K562 (cell line): ENCODE results near the gene LRRC30. TPM values are rescaled to one million over a fixed set of nuclear protein-coding genes. Genes with fewer than 3 reads are reported as not detected.

Source experiments
- ATAC-seq: fragments of 200-7000 bp; cut with Tn5 transposase; 3 replicates; pipeline ENCODE4 v1.9.1; 2020; ENCODE audit warnings: moderate library complexity
- BruUV-seq: library from RNA; stranded (reverse); fragments of 400-500 nt; replicated peaks from 2 replicates; lab custom pipeline; 2021; lab: Mats Ljungman, UMichigan
- CTCF ChIA-PET: fragments of 300-600 bp; formaldehyde crosslinking; extraction: SDS; loops from one replicate; lab custom pipeline; 2021; ENCODE audit warnings: low intra/inter-chr PET ratio; lab: Yijun Ruan, JAX
- POLR2A ChIA-PET: fragments of 300-600, 350-650 bp; sonication (Branson Sonifier 250); formaldehyde crosslinking; extraction: SDS; loops from one replicate; lab custom pipeline; 2021; ENCODE audit warnings: antibody characterized with exemption, inconsistent platforms; lab: Yijun Ruan, JAX
- DNase-seq, 4 experiments: peaks; one replicate each; pipeline versions ENCODE4 v3.0.0 to v3.0.0-alpha.2; 2011 to 2018; ENCODE audit warnings: low spot score in 3 of 4, mixed read lengths in 3 of 4; ENCODE audit errors: extremely low read depth in 1 of 4
- FAIRE-seq: peaks from 2 replicates; lab custom pipeline; 2011; peaks lifted over from hg19 to GRCh38; lab: Jason Lieb, UNC
- H2AFZ ChIP-seq: 2 replicates; pipeline ENCODE4 v1.6.0; 2011; ENCODE audit warnings: low read depth, low read length, control low read depth, inconsistent platforms
- H3K27ac ChIP-seq: fragments of 200-600 bp; 3 replicates; pipeline ENCODE4 v1.8.0; 2011; ENCODE audit warnings: low read depth, mild to moderate bottlenecking, control low read depth, inconsistent platforms, low read length, moderate library complexity, mixed read lengths; ENCODE audit errors: extremely low read depth
- H3K27me3 ChIP-seq, 2 experiments: fragments of 300-600 bp in 1 of 2; 2 replicates in 1 of 2; 3 replicates in 1 of 2; pipeline versions ENCODE4 v1.6.0 to v1.8.0; 2011; ENCODE audit warnings: inconsistent platforms in 2 of 2, low read length in 2 of 2, mild to moderate bottlenecking in 1 of 2, mixed read lengths in 1 of 2, moderate library complexity in 1 of 2; ENCODE audit not compliant: control insufficient read depth in 2 of 2, insufficient read depth in 2 of 2
- H3K36me3 ChIP-seq: fragments of 300-600 bp; 3 replicates; pipeline ENCODE4 v1.8.0; 2011; ENCODE audit warnings: mild to moderate bottlenecking, low read length, inconsistent platforms; ENCODE audit not compliant: control insufficient read depth, insufficient read depth
- H3K4me1 ChIP-seq, 2 experiments: fragments of 200-600 bp in 1 of 2; replicated peaks in 1 of 2; 2 replicates in 1 of 2; 3 replicates in 1 of 2; pipeline versions ENCODE4 v1.5.1 to v1.8.0; 2011; ENCODE audit warnings: inconsistent platforms in 2 of 2, low read length in 2 of 2, mild to moderate bottlenecking in 1 of 2, mixed read lengths in 1 of 2, moderate library complexity in 1 of 2; ENCODE audit not compliant: control insufficient read depth in 2 of 2, insufficient read depth in 2 of 2
- H3K4me2 ChIP-seq: 2 replicates; pipeline ENCODE4 v1.6.1; 2011; ENCODE audit warnings: low read length, control low read depth, inconsistent platforms, mixed read lengths; ENCODE audit not compliant: insufficient read depth
- H3K4me3 ChIP-seq: fragments of 200-600 bp; sonication (generic), shearing (Covaris generic); 2 replicates; pipeline ENCODE4 v1.5.1; 2016; ENCODE audit warnings: control low read depth, inconsistent platforms
- H3K79me2 ChIP-seq: fragments of 200-600 bp; 3 replicates; pipeline ENCODE4 v1.8.0; 2011; ENCODE audit warnings: low read length, inconsistent platforms; ENCODE audit not compliant: control insufficient read depth, insufficient read depth
- H3K9ac ChIP-seq, 2 experiments: 2 replicates each; pipeline versions ENCODE4 v1.6.0 to v1.6.1; 2011; ENCODE audit warnings: low read depth in 2 of 2, low read length in 2 of 2, control low read depth in 1 of 2, inconsistent platforms in 1 of 2, mild to moderate bottlenecking in 1 of 2, mixed read lengths in 1 of 2; ENCODE audit not compliant: insufficient read depth in 1 of 2
- H3K9me1 ChIP-seq: one replicate; pipeline ENCODE4 v1.6.0; 2011; ENCODE audit warnings: inconsistent platforms, mild to moderate bottlenecking, low read length, moderate library complexity; ENCODE audit not compliant: control insufficient read depth, insufficient read depth
- H3K9me3 ChIP-seq: replicated peaks from 2 replicates; pipeline ENCODE4 v1.5.1; 2011; ENCODE audit warnings: low read depth, low read length, inconsistent platforms; ENCODE audit not compliant: control insufficient read depth, insufficient read depth
- H4K20me1 ChIP-seq: replicated peaks from 2 replicates; pipeline ENCODE4 v1.6.1; 2011; ENCODE audit warnings: low read length, inconsistent platforms, mixed read lengths; ENCODE audit not compliant: control insufficient read depth, insufficient read depth
- ARID1B ChIP-seq: fragments of 450-650 bp; IDR thresholded peaks from 2 replicates; pipeline ENCODE4 v1.6.1; 2016; ENCODE audit warnings: antibody characterized with exemption, mild to moderate bottlenecking, inconsistent platforms
- CHD1 ChIP-seq: fragments of 200-600 bp; sonication (generic); IDR thresholded peaks from one replicate; pipeline ENCODE4 v1.6.1; 2012; ENCODE audit warnings: mild to moderate bottlenecking, moderate library complexity, low read length, inconsistent platforms
- FOSL1 ChIP-seq: fragments of 200-800 bp; sonication (Bioruptor generic); conservative IDR thresholded peaks from 2 replicates; pipeline ENCODE4 v1.6.1; 2016; ENCODE audit warnings: missing genetic modification characterization, missing compliant biosample characterization
- ILF3 ChIP-seq: fragments of 450-650 bp; IDR thresholded peaks from 2 replicates; pipeline ENCODE4 v1.6.1; 2018; ENCODE audit warnings: antibody characterized with exemption, mild to moderate bottlenecking, moderate library complexity, borderline replicate concordance
- MAFF ChIP-seq: IDR thresholded peaks from 2 replicates; pipeline ENCODE4 v1.6.1; 2012; ENCODE audit warnings: low read length, improper control_type of control experiment
- MTA2 ChIP-seq: fragments of 450-650 bp; IDR thresholded peaks from 2 replicates; pipeline ENCODE4 v1.6.1; 2016; ENCODE audit warnings: low read depth
- MYC ChIP-seq, 2 experiments: fragments of 250-450 bp in 1 of 2; sonication (Bioruptor Pico) in 1 of 2; IDR thresholded peaks; 2 replicates each; pipeline versions ENCODE4 v1.5.1 to v1.6.1; 2012 to 2021; ENCODE audit warnings: low read depth in 2 of 2, borderline replicate concordance in 1 of 2, improper control_type of control experiment in 1 of 2, low read length in 1 of 2, mild to moderate bottlenecking in 1 of 2, moderate library complexity in 1 of 2
- PURB ChIP-seq: sonication (generic); formaldehyde crosslinking; IDR thresholded peaks from 2 replicates; pipeline ENCODE4 v1.9.0; 2021; ENCODE audit warnings: low read depth, mild to moderate bottlenecking, missing genetic modification reagents
- STAG1 ChIP-seq: sonication (generic); formaldehyde crosslinking; IDR thresholded peaks from 2 replicates; pipeline ENCODE4 v1.5.0; 2020; ENCODE audit warnings: missing genetic modification reagents, borderline replicate concordance
- TGIF2 ChIP-seq: sonication (generic); formaldehyde crosslinking; IDR thresholded peaks from 2 replicates; pipeline ENCODE4 v1.8.1; 2022; ENCODE audit warnings: mild to moderate bottlenecking, missing genetic modification reagents, moderate library complexity
- ZC3H11A ChIP-seq: IDR thresholded peaks from 2 replicates; pipeline ENCODE4 v1.6.1; 2012; ENCODE audit warnings: low read depth, low read length, improper control_type of control experiment
- ZNF384 ChIP-seq: IDR thresholded peaks from 2 replicates; pipeline ENCODE4 v1.6.1; 2012; ENCODE audit warnings: low read depth, low read length, improper control_type of control experiment
- ZNF644 ChIP-seq: fragments of 200-800 bp; sonication (Bioruptor generic); IDR thresholded peaks from 2 replicates; pipeline ENCODE4 v1.6.1; 2016; ENCODE audit warnings: low read depth, missing genetic modification characterization, missing compliant biosample characterization
- WGBS: fragments of 100-300 bp; shearing (Covaris generic); methylation state at CpG from one replicate; pipeline ENCODE4 v1.1.6; 2016; ENCODE audit warnings: low coverage, mixed read lengths; ENCODE audit not compliant: insufficient coverage; ENCODE audit errors: missing lambda C conversion rate; 5-methylcytosine and 5-hydroxymethylcytosine counted together
- in situ Hi-C: fragments of 300-500 bp; cut with MboI; formaldehyde crosslinking; loops from 4 replicates; pipeline ENCODE4 v1.15.0; 2018; ENCODE audit warnings: inconsistent platforms, mixed read lengths
- intact Hi-C: fragments of 100-400 bp; cut with micrococcal nuclease; formaldehyde crosslinking; loops from 2 replicates; pipeline ENCODE4 v1.14.2; 2022
- polyA plus RNA-seq, 8 experiments: library from polyadenylated mRNA; depleted of rRNA in 4 of 8; stranded (reverse) in 5 of 8; unstranded in 3 of 8; fragments of >200 nt; fragmentation: Nextera tagmentation in 2 of 8; fragmentation: Illumina TruSeq in 1 of 8; extraction: Ambion mirVana in 2 of 8; extraction: Trizol in 1 of 8; gene quantifications; 2 replicates each; pipeline versions ENCODE4 v1.2.1 to v1.2.3, GENCODE V29; 2011 to 2014; ENCODE audit warnings: inconsistent platforms in 1 of 8, missing spikeins in 1 of 8
- total RNA-seq, 7 experiments: library from RNA; depleted of rRNA in 6 of 7; stranded (reverse); fragments of >200 nt in 6 of 7; fragmentation: Illumina TruSeq in 2 of 7; extraction: Trizol in 2 of 7; gene quantifications; 2 replicates each; pipeline versions ENCODE4 v1.2.1 to v1.2.3, GENCODE V29; 2011 to 2021; ENCODE audit warnings: low replicate concordance in 1 of 7
- TF ChIP-seq, protein P1 (sequence below): fragments of 450-650 bp; conservative IDR thresholded peaks from 2 replicates; pipeline ENCODE4 v1.6.1; 2016; ENCODE audit warnings: missing genetic modification characterization, low read depth, mild to moderate bottlenecking, control low read depth, missing compliant biosample characterization
- TF ChIP-seq, protein P2 (sequence below): IDR thresholded peaks from 2 replicates; pipeline ENCODE4 v1.6.1; 2012; ENCODE audit warnings: low read depth, low read length, improper control_type of control experiment, borderline replicate concordance
- TF ChIP-seq, protein P3 (sequence below): sonication (generic); formaldehyde crosslinking; IDR thresholded peaks from 2 replicates; pipeline ENCODE4 v1.8.1; 2023; ENCODE audit warnings: mild to moderate bottlenecking, missing genetic modification reagents
- TF ChIP-seq, protein P4 (sequence below): fragments of 250-450 bp; sonication (Bioruptor Pico); IDR thresholded peaks from 2 replicates; pipeline ENCODE4 v1.8.0; 2022; ENCODE audit warnings: moderate library complexity, mild to moderate bottlenecking, inconsistent platforms

LRRC30 gene
- total and polyA plus RNA-seq, 9 of the 15 experiments (the other 6 are each of a cell fraction or from before 2014, with no cell fraction given) = not detected

DNA sequence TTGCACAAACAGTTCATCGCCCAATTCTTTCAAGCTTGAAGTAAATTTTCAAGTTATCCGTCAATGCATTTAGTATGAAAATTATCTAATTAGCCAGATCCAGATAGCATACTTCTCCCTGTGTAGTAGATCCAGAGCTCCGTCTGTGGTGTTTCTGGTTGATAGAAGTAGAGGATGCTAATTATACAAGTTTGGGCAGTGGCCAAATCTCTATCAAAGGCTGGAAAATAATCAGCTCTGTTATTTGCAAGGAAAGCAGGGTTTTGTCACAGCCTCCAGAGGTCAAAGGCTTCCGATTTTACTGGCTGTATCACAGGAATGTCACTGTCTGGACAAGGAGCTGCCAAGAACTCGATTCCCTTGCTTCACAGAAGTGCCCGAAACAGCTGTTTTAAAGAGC is 28.6 kb downstream of the LRRC30 start (continued):
- TF ChIP-seq TGIF2 = no peak

DNA sequence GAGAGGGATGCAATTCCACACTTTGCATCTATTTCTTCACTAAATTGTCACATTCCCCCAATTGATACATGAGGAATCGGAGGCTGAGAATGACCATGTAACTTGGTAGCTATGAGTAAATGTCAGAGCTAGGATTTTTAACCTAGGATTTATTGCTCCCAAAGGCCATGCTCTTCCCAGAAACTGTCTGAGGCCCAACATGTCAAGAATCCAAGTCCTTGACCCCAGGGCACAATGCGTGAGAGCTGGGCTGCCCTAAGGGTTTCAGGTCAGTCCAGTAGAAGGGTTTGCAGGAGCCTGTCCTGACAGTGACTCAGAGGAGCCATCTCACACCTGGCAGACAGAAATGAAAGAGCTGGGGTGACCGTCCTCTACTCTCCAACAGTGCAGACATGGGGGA is 30.3 kb downstream of the LRRC30 start:
- in situ Hi-C loops = no loop called here
- TF ChIP-seq MAFF (no peak), CHD1 (no peak), ZNF384 (no peak), FOSL1 (no peak), ZNF644 (tag) (no peak), ZC3H11A (no peak), MYC (IDR thresholded peaks at IDR 0.05; ENCODE audit: low read depth, low read length) (no peak), MYC (CRISPR knock-in tag; IDR thresholded peaks at IDR 0.05; ENCODE audit: borderline replicate concordance, low read depth) (no peak), PURB (CRISPR knock-in tag) (no peak), STAG1 (CRISPR knock-in tag) (no peak), MTA2 (no peak), ILF3 (no peak), ARID1B (no peak)
- TF ChIP-seq, protein P1, sequence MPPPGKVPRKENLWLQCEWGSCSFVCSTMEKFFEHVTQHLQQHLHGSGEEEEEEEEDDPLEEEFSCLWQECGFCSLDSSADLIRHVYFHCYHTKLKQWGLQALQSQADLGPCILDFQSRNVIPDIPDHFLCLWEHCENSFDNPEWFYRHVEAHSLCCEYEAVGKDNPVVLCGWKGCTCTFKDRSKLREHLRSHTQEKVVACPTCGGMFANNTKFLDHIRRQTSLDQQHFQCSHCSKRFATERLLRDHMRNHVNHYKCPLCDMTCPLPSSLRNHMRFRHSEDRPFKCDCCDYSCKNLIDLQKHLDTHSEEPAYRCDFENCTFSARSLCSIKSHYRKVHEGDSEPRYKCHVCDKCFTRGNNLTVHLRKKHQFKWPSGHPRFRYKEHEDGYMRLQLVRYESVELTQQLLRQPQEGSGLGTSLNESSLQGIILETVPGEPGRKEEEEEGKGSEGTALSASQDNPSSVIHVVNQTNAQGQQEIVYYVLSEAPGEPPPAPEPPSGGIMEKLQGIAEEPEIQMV (tag) = no peak
- TF ChIP-seq, protein P2, sequence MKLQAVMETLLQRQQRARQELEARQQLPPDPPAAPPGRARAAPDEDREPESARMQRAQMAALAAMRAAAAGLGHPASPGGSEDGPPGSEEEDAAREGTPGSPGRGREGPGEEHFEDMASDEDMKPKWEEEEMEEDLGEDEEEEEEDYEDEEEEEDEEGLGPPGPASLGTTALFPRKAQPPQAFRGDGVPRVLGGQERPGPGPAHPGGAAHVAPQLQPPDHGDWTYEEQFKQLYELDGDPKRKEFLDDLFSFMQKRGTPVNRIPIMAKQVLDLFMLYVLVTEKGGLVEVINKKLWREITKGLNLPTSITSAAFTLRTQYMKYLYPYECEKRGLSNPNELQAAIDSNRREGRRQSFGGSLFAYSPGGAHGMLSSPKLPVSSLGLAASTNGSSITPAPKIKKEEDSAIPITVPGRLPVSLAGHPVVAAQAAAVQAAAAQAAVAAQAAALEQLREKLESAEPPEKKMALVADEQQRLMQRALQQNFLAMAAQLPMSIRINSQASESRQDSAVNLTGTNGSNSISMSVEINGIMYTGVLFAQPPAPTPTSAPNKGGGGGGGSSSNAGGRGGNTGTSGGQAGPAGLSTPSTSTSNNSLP = no peak
- TF ChIP-seq, protein P3, sequence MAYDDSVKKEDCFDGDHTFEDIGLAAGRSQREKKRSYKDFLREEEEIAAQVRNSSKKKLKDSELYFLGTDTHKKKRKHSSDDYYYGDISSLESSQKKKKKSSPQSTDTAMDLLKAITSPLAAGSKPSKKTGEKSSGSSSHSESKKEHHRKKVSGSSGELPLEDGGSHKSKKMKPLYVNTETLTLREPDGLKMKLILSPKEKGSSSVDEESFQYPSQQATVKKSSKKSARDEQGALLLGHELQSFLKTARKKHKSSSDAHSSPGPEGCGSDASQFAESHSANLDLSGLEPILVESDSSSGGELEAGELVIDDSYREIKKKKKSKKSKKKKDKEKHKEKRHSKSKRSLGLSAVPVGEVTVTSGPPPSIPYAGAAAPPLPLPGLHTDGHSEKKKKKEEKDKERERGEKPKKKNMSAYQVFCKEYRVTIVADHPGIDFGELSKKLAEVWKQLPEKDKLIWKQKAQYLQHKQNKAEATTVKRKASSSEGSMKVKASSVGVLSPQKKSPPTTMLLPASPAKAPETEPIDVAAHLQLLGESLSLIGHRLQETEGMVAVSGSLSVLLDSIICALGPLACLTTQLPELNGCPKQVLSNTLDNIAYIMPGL (CRISPR knock-in tag) = no peak
- TF ChIP-seq, protein P4, sequence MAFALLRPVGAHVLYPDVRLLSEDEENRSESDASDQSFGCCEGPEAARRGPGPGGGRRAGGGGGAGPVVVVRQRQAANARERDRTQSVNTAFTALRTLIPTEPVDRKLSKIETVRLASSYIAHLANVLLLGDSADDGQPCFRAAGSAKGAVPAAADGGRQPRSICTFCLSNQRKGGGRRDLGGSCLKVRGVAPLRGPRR (CRISPR knock-in tag) = no peak

More for the DNA sequence above, 30.3 kb downstream of the LRRC30 start:
- FAIRE-seq = no peak
- Histone ChIP-seq H2AFZ (no peak overlapping the region), H3K4me1 (no peaks in the 10 kb centered on the region), H3K9ac (no peak overlapping the region), H3K79me2 (no peaks in the 10 kb centered on the region), H3K27me3 (peaks cover 6 to 10% of the 10 kb centered on the region in 2 experiments; a peak in 3 of 5 replicates), H3K9me1 (no peaks in the 10 kb centered on the region), H3K9me3 (no peaks in the 10 kb centered on the region), H3K4me3 (no peak overlapping the region), H3K4me2 (no peak overlapping the region), H3K27ac (no peak overlapping the region), H4K20me1 (no peaks in the 10 kb centered on the region; the same call in 1 of the 2 replicates), H3K36me3 (no peaks in the 10 kb centered on the region)
- ChIA-PET CTCF (no interaction called here), POLR2A (no interaction called here)
- intact Hi-C loops = no loop called here
- no TSS peak for BruUV-seq
- no peak for DNase-seq
- 0% methylated on average over 3 of the region's 3 CpGs for WGBS
- no peak for ATAC-seq
